SK-N-MC (cell line): ENCODE results near the gene AGMO.

Source experiments
- EZH2 ChIP-seq: fragments of 200-600 bp; sonication (generic); IDR thresholded peaks from one replicate; pipeline ENCODE4 v1.6.1; 2017; ENCODE audit warnings: antibody characterized with exemption
- FOXP2 ChIP-seq: optimal IDR thresholded peaks from 2 replicates; pipeline ENCODE3; 2011; ENCODE audit warnings: mild to moderate bottlenecking, moderate library complexity; ENCODE audit not compliant: insufficient read depth; ENCODE audit errors: extremely low read length, control extremely low read depth
- POLR2AphosphoS5 ChIP-seq: IDR thresholded peaks from 2 replicates; pipeline ENCODE4 v1.6.1; 2012; ENCODE audit warnings: mild to moderate bottlenecking, low read depth, low read length, borderline replicate concordance

DNA sequence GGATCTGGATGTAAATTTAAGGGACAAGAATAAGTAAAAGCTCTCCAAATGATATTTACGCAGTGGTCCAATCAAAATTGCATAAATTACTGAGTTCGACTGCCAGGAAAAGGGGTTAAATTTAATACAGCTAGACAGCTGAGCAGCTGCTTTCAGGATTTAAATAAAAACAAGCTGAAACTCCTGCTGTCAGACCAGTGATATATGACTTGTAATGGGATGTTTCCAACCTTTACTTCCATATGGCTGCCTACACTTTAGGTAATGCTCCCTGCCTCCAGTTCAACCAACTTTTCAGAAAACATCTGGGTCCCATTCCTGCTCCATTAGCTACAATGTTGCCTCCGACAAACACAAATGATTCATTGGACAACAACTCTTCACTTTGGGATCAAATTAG, 333.0 kb downstream of the AGMO start:
- TF ChIP-seq FOXP2, result no peak
- TF ChIP-seq EZH2, result no peak
- TF ChIP-seq POLR2AphosphoS5, result no peak
